ENCODE measurements around the gene ALDH5A1. TPM values are rescaled to one million over a fixed set of nuclear protein-coding genes. Genes with fewer than 3 reads are reported as not detected.

Gene ALDH5A1
- total and polyA plus RNA-seq, 10 of the 15 experiments (the other 5 are each of a cell fraction or from before 2014, with no cell fraction given) = 2.6 to 13.8 (median 9.3) TPM

DNA sequence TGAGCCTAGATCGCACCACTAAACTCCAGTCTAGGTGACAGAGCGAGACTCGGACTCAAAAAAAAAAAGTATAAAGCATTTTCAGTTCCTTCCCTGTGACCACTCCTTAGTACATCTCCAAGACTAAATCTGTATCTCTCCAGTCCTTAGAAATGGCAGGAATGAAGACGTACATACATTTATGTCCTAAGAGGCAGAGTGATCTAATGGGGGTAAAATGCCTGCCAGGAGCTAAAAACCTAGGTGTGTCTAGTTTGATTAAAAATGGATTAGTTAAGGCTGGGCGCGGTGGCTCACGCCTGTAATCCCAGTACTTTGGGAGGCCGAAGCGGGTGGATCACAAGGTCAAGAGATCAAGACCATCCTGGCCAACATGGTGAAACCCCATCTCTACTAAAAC, 70.4 kb downstream of the ALDH5A1 start:
- H4K20me1 ChIP-seq (ENCODE audit: control insufficient read depth, insufficient read depth) = no peaks in the 10 kb centered on the region
- BruUV-seq (replicated peaks) = no TSS peak
- H2AFZ ChIP-seq (ENCODE audit: control insufficient read depth, low read depth, low read length) = no peak overlapping the region
- ChIA-PET SMC1A (ENCODE audit: uncharacterized antibody, unreplicated experiment) (interaction anchor here (1.1 to 2.4 kb wide), 4 partner anchors 16 to 80 kb away, joined by 4 to 7 read pairs (median 6); no protein-coding TSS in a partner anchor), RAD21 (ENCODE audit: unreplicated experiment) (interaction anchor here (2.1 kb wide), 1 partner anchor 70 kb away, joined by 7 read pairs; the partner anchor contains the start of gene ALDH5A1), CTCF (interaction anchor here (1.0 to 1.5 kb wide), 5 partner anchors 16 to 283 kb away, joined by 3 read pairs; no protein-coding TSS in a partner anchor), POLR2A (no interaction called here)
- H3K27me3 ChIP-seq (replicated peaks in 1 of 2; ENCODE audit: control insufficient read depth in 2 of 2, insufficient read depth in 2 of 2, low read length in 1 of 2) = no peaks in the 10 kb centered on the region
- H3K9me3 ChIP-seq (replicated peaks; ENCODE audit: control insufficient read depth, insufficient read depth, low read length) = no peaks in the 10 kb centered on the region
- no peak for DNase-seq (ENCODE audit: low read depth, low spot score)
- no peak overlapping the region for H3K27ac ChIP-seq (ENCODE audit: control insufficient read depth, insufficient read depth)
- H3K9ac ChIP-seq (ENCODE audit: control insufficient read depth, insufficient read depth, low read length) = no peak overlapping the region
- H3K4me1 ChIP-seq (ENCODE audit: control insufficient read depth, insufficient read depth, low read length) = no peaks in the 10 kb centered on the region
- no peak overlapping the region for H3K4me2 ChIP-seq (ENCODE audit: control insufficient read depth, insufficient read depth)
- intact Hi-C loops (cut with micrococcal nuclease; ENCODE audit: unreplicated experiment) (no loop called here), in situ Hi-C loops (cut with MboI) (no loop called here)
- no peaks in the 10 kb centered on the region for H3K36me3 ChIP-seq (ENCODE audit: control insufficient read depth in 2 of 2, insufficient read depth in 2 of 2, low read length in 1 of 2)
- 93% methylated on average over 9 of the region's 9 CpGs for WGBS (ENCODE audit: insufficient coverage, insufficient replicate concordance, low lambda C conversion rate, missing lambda C conversion rate)
- ATAC-seq = no peak
- TF ChIP-seq RB1 (IDR thresholded peaks at IDR 0.05; ENCODE audit: borderline replicate concordance) (no peak), MLLT1 (IDR thresholded peaks at IDR 0.05) (no peak), CEBPZ (IDR thresholded peaks at IDR 0.05; ENCODE audit: low read depth, low read length) (no peak), ESRRA (IDR thresholded peaks at IDR 0.05; ENCODE audit: low read length) (no peak), NR2F1 (conservative IDR thresholded peaks at IDR 0.05) (no peak), NRF1 (conservative IDR thresholded peaks at IDR 0.05; ENCODE audit: low read depth, low read length) (no peak), GABPA (IDR thresholded peaks at IDR 0.05; ENCODE audit: low read depth) (no peak)
- no peak overlapping the region for H3K4me3 ChIP-seq
- H3K79me2 ChIP-seq (ENCODE audit: control insufficient read depth, insufficient read depth, low read length) = no peaks in the 10 kb centered on the region
- no peak for FAIRE-seq
